GM13977 (cell line): ENCODE measurements around the gene AKAP17A.
A peak's percentile ranks its signal among the peaks of the same experiment; 100 is the strongest.

Experiments used
- DNase-seq: peaks from one replicate; pipeline ENCODE4 v3.0.0; 2012; ENCODE audit warnings: low spot score
- CTCF ChIP-seq: IDR thresholded peaks from 2 replicates; pipeline ENCODE4 v1.5.1; 2012; ENCODE audit warnings: mild to moderate bottlenecking, control low read depth; ENCODE audit not compliant: insufficient read depth; ENCODE audit errors: extremely low read depth, missing control alignments
- in situ Hi-C: fragments of 300-500 bp; cut with MboI; formaldehyde crosslinking; loops from one replicate; pipeline ENCODE4 v1.12.0; 2022; ENCODE audit warnings: low sequenced_read_pairs, low pct_unique_long_range_greater_than_20kb, mixed read lengths, inconsistent platforms; ENCODE audit not compliant: unreplicated experiment

AKAP17A gene

GRCh38 chrX:1576201-1576992 lies 15.0 kb upstream of the AKAP17A start:
- DNase-seq, result no peak
- no peak for TF ChIP-seq CTCF
- in situ Hi-C loops, result no loop called here

GRCh38 chrX:1577845-1578244 lies 13.6 kb upstream of the AKAP17A start:
- no peak for DNase-seq
- no peak for TF ChIP-seq CTCF
- in situ Hi-C loops, result no loop called here

GRCh38 chrX:1578511-1579173 lies 12.8 kb upstream of the AKAP17A start:
- in situ Hi-C loops, result no loop called here
- DNase-seq, result no peak
- no peak for TF ChIP-seq CTCF

- DNase-seq, result peak; percentile 49
- peak; percentile 73 for TF ChIP-seq CTCF
- in situ Hi-C loops, result no loop called here
Observed at GRCh38 chrX:1581132-1581531, 10.3 kb upstream of the AKAP17A start.

GRCh38 chrX:1582686-1583437 lies 8.5 kb upstream of the AKAP17A start:
- in situ Hi-C loops, result no loop called here

More at GRCh38 chrX:1582686-1583437, 8.5 kb upstream of the AKAP17A start:
- peak; percentile 26 for TF ChIP-seq CTCF
- DNase-seq, result peak; percentile 75
